ENCODE results near the gene CENPO.

CENPO gene

GRCh38 chr2:24870440-24870839 is 77.2 kb downstream of the CENPO start:
- H3K4me3 ChIP-seq (ENCODE audit: low read depth, low read length), result no peak overlapping the region
- TF ChIP-seq CTCF (IDR thresholded peaks at IDR 0.05; ENCODE audit: low read depth, low read length), result no peak
- DNase-seq, result no peak
- H3K36me3 ChIP-seq, result peaks cover 41% of the 10 kb centered on the region
- no peak overlapping the region for H3K27ac ChIP-seq
- no peaks in the 10 kb centered on the region for H3K9me3 ChIP-seq (ENCODE audit: severe bottlenecking)
- no peaks in the 10 kb centered on the region for H3K27me3 ChIP-seq (ENCODE audit: insufficient read depth, low read depth, severe bottlenecking)

DNA sequence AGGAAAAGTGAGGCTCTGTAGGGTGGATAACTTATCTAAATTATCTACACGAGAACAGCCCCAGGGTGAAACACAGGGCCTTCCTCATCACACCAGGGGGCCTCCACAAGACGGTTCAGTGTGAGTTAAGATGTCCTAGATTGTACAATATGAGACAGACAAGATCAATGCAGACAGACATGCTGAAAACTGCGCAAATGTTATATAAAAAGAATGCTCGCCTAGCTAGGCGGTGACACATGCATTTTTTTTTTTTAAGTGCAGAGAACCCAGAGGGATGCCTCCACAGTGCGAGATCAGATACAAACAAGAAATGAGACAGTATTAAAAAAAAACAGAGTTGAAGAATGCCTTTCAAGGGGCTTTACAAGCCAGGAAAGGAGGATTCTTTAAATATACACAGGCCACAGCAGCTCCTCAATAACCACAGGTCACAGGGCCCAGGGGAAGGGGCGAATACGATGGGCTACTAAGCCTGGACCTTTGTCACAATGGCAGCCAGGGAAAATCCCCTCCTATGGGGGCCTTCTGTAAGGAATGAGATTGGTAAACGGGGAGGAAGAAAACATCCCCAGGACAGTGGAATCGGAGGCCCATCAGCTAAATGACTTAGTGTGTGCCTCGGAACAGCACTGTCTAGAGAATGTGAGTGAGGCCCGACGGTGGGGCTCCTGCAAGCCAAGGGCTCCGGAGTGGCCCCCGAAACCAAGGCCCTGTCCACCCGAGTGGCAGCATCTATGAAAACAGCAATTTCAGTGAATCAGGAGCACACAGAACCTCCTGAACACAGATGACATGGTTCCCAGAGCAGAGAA is 77.9 kb downstream of the CENPO start:
- TF ChIP-seq CTCF (IDR thresholded peaks at IDR 0.05; ENCODE audit: low read depth, low read length), result no peak
- Histone ChIP-seq H3K4me3 (ENCODE audit: low read depth, low read length) (no peak overlapping the region), H3K27me3 (ENCODE audit: insufficient read depth, low read depth, severe bottlenecking) (no peaks in the 10 kb centered on the region), H3K9me3 (ENCODE audit: severe bottlenecking) (no peaks in the 10 kb centered on the region), H3K27ac (no peak overlapping the region), H3K36me3 (peaks cover 41% of the 10 kb centered on the region)
- DNase-seq, result no peak

DNA sequence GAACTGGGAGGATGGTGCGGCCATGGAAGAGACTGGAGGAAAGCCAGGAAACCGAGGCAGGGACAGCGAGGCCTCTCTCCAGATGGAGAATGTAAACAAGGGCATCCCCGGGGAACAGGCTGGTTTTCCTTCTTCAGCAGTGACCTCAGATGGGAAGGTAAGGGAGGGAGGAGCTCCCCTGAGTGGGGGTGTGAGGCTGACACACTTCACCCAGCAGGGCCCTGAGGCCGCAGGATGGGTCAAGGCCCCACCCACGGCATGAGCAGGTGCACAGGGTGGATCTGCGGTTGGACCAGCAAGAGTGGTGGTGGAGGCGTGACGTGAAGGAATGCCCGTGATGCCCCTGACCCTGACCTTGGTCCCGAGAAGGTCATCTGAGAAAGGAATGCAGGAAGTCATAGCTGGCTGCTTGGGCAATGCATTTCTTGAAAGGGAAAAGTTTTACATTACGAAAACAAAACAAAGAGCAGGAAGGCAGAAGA is 78.7 kb downstream of the CENPO start:
- Histone ChIP-seq H3K4me3 (ENCODE audit: low read depth, low read length) (no peak overlapping the region), H3K27me3 (ENCODE audit: insufficient read depth, low read depth, severe bottlenecking) (no peaks in the 10 kb centered on the region), H3K27ac (no peak overlapping the region), H3K9me3 (ENCODE audit: severe bottlenecking) (no peaks in the 10 kb centered on the region), H3K36me3 (peaks cover 41% of the 10 kb centered on the region)
- no peak for DNase-seq
- no peak for TF ChIP-seq CTCF (IDR thresholded peaks at IDR 0.05; ENCODE audit: low read depth, low read length)

All from WERI-Rb-1 (cell line).